Mammary epithelial cell (primary cell): ENCODE measurements around the gene TUNAR.

Experiments
- CTCF ChIP-seq, 2 donors: IDR thresholded peaks in 1 of 2; conservative IDR thresholded peaks in 1 of 2; 2 replicates each; pipeline ENCODE4 v1.5.1; 2011 to 2012; ENCODE audit warnings: inconsistent platforms in 2 of 2, low read length in 2 of 2, mild to moderate bottlenecking in 2 of 2, control low read depth in 1 of 2, low read depth in 1 of 2; ENCODE audit not compliant: insufficient read depth in 1 of 2; ENCODE audit errors: extremely low read depth in 1 of 2
- EZH2 ChIP-seq: IDR thresholded peaks from 2 replicates; pipeline ENCODE4 v1.6.1; 2012; ENCODE audit warnings: low read length, inconsistent platforms, borderline replicate concordance

GRCh38 chr14:95891742-95892141 is 15.1 kb downstream of the TUNAR start:
- TF ChIP-seq CTCF (conservative IDR thresholded peaks at IDR 0.05 in 1 of 2, IDR thresholded peaks at IDR 0.05 in 1 of 2; ENCODE audit: extremely low read depth in 1 of 2, insufficient read depth in 1 of 2, low read depth in 1 of 2, low read length in 2 of 2), result no peak
- TF ChIP-seq EZH2, result no peak
